ENCODE data around the gene KCNN4. TPM values are rescaled to one million over a fixed set of nuclear protein-coding genes. Genes with fewer than 3 reads are reported as not detected.
"Not testable (repeated sequence)": the region's sequence is repeated elsewhere in the genome, so short reads cannot be mapped to it uniquely, and the experiment has no call there.

The KCNN4 gene
- total RNA-seq, 1 experiment from 2014 or later, result not detected

DNA sequence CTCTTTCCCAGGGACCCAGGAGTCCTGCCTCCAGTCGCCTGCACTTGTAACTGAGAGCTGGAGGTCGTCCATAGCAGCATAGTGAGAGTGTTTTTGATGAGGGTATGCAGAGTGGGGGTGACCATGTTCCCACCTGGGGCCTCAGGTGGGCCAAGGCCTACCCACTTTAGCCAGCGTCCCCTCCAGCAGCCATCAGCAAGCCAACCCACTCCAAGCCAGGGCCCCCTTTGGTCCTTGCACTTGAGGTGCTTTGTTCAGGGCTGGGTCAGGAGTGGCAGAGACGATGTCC, 14.1 kb downstream of the KCNN4 start:
- BruUV-seq (replicated peaks), result no TSS peak
- H3K27me3 ChIP-seq (replicated peaks; ENCODE audit: insufficient read depth, low read depth, low read length, poor library complexity), result no peaks in the 10 kb centered on the region
- H3K4me1 ChIP-seq (ENCODE audit: insufficient read depth, low read length, poor library complexity, severe bottlenecking), result peaks cover 4% of the 10 kb centered on the region
- no peak for DNase-seq (ENCODE audit: low spot score)
- H3K4me3 ChIP-seq (ENCODE audit: low read depth, low read length, poor library complexity, severe bottlenecking), result no peak overlapping the region
- ChIA-PET CTCF (interaction anchor here (0.5 to 1.6 kb wide), 4 partner anchors 9 to 122 kb away, joined by 3 to 9 read pairs (median 6); no protein-coding TSS in a partner anchor), POLR2A (ENCODE audit: low non-redundant PET) (interaction anchor here (0.6 kb wide), 1 partner anchor 26 kb away, joined by 3 read pairs; no protein-coding TSS in a partner anchor)
- no peak overlapping the region for H3K27ac ChIP-seq (ENCODE audit: low read depth, low read length, poor library complexity, severe bottlenecking)
- TF ChIP-seq, protein P1, sequence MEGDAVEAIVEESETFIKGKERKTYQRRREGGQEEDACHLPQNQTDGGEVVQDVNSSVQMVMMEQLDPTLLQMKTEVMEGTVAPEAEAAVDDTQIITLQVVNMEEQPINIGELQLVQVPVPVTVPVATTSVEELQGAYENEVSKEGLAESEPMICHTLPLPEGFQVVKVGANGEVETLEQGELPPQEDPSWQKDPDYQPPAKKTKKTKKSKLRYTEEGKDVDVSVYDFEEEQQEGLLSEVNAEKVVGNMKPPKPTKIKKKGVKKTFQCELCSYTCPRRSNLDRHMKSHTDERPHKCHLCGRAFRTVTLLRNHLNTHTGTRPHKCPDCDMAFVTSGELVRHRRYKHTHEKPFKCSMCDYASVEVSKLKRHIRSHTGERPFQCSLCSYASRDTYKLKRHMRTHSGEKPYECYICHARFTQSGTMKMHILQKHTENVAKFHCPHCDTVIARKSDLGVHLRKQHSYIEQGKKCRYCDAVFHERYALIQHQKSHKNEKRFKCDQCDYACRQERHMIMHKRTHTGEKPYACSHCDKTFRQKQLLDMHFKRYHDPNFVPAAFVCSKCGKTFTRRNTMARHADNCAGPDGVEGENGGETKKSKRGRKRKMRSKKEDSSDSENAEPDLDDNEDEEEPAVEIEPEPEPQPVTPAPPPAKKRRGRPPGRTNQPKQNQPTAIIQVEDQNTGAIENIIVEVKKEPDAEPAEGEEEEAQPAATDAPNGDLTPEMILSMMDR (conservative IDR thresholded peaks at IDR 0.05; ENCODE audit: low read depth, low read length), result peak; percentile 38
- TF ChIP-seq EZH2 (IDR thresholded peaks at IDR 0.05; ENCODE audit: borderline replicate concordance, low read depth, low read length, poor library complexity, severe bottlenecking), result no peak
- no peaks in the 10 kb centered on the region for H3K36me3 ChIP-seq (ENCODE audit: insufficient read depth, low read length, poor library complexity, severe bottlenecking)
- no peaks in the 10 kb centered on the region for H3K9me3 ChIP-seq (ENCODE audit: low read depth, low read length, poor library complexity, severe bottlenecking)
- intact Hi-C loops (cut with micrococcal nuclease; ENCODE audit: unreplicated experiment), result no loop called here

DNA sequence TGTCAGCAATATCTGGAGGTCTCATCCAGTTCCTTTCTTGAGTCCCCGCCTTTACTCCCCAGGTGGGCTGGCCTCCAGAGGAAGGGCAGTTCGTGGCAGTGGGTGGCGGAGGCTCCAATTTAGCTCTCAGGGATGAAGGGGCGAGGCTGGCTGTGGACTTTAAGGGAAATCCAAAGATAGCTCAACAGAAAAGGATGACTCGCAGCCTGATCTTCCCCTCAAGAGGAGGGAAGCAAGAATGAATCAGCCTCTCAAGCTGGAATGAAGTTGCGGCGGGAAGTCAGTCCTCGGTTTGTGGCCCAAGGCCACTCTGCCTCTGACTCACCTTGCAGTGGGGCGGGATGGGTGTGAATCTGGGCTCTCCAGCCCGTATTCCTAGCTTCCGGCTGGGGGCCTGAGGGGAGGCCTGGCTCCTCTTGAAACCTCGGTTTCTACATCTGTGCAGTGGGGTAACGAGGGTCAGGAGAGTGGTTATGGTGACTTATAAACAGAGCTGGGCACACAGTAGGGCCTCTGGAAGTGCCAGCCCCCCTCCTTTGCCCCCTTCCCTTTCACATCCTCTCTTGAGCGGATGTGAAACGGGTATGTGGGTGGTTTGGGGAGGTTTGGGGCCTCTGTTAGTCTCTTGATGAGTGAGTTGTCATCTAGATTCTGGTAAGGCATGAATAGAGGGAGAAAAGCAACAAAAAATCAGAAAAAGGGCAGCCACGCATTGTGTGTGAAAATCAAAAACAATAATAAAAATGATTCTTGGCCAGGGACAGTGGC, 15.5 kb downstream of the KCNN4 start:
- H3K36me3 ChIP-seq (ENCODE audit: insufficient read depth, low read length, poor library complexity, severe bottlenecking), result no peaks in the 10 kb centered on the region
- BruUV-seq (replicated peaks), result no TSS peak
- no peaks in the 10 kb centered on the region for H3K9me3 ChIP-seq (ENCODE audit: low read depth, low read length, poor library complexity, severe bottlenecking)
- H3K27ac ChIP-seq (ENCODE audit: low read depth, low read length, poor library complexity, severe bottlenecking), result no peak overlapping the region
- H3K4me3 ChIP-seq (ENCODE audit: low read depth, low read length, poor library complexity, severe bottlenecking), result no peak overlapping the region
- peak; percentile 22 for DNase-seq (ENCODE audit: low spot score)
- intact Hi-C loops (cut with micrococcal nuclease; ENCODE audit: unreplicated experiment), result no loop called here
- ChIA-PET CTCF (interaction anchor here (0.7 to 1.6 kb wide), 2 partner anchors 7 to 139 kb away, joined by 3 to 9 read pairs; no protein-coding TSS in a partner anchor), POLR2A (ENCODE audit: low non-redundant PET) (no interaction called here)
- no peaks in the 10 kb centered on the region for H3K27me3 ChIP-seq (replicated peaks; ENCODE audit: insufficient read depth, low read depth, low read length, poor library complexity)
- peaks cover 4% of the 10 kb centered on the region for H3K4me1 ChIP-seq (ENCODE audit: insufficient read depth, low read length, poor library complexity, severe bottlenecking)
- no peak for TF ChIP-seq EZH2 (IDR thresholded peaks at IDR 0.05; ENCODE audit: borderline replicate concordance, low read depth, low read length, poor library complexity, severe bottlenecking)
- TF ChIP-seq, protein P1 (conservative IDR thresholded peaks at IDR 0.05; ENCODE audit: low read depth, low read length), result no peak

DNA sequence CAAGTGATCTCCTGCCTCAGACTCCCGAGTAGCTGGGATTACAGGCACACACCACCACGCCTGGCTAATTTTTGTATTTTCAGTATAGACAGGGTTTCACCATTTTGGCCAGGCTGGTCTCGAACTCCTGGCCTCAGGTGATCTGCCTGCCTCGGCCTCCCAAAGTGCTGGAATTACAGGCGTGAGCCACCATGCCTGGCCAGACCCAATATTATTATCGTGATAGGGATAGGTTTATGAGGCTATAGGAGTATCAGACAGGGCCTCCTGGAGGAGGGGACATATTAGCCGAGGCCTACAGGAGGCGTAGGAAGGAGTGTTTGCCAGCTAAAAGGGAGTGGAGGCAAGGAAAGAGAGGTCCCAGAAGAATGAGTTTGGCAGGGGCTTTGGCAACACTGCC, 16.1 kb downstream of the KCNN4 start:
- intact Hi-C loops (cut with micrococcal nuclease; ENCODE audit: unreplicated experiment); CTCF ChIA-PET; POLR2A ChIA-PET (ENCODE audit: low non-redundant PET); H3K9me3 ChIP-seq (ENCODE audit: low read depth, low read length, poor library complexity, severe bottlenecking); H3K36me3 ChIP-seq (ENCODE audit: insufficient read depth, low read length, poor library complexity, severe bottlenecking); H3K27me3 ChIP-seq (replicated peaks; ENCODE audit: insufficient read depth, low read depth, low read length, poor library complexity); BruUV-seq (replicated peaks); DNase-seq (ENCODE audit: low spot score); H3K4me1 ChIP-seq (ENCODE audit: insufficient read depth, low read length, poor library complexity, severe bottlenecking); H3K27ac ChIP-seq (ENCODE audit: low read depth, low read length, poor library complexity, severe bottlenecking); H3K4me3 ChIP-seq (ENCODE audit: low read depth, low read length, poor library complexity, severe bottlenecking): not testable (repeated sequence)

- Histone ChIP-seq H3K9me3 (ENCODE audit: low read depth, low read length, poor library complexity, severe bottlenecking) (no peaks in the 10 kb centered on the region), H3K36me3 (ENCODE audit: insufficient read depth, low read length, poor library complexity, severe bottlenecking) (no peaks in the 10 kb centered on the region), H3K27ac (ENCODE audit: low read depth, low read length, poor library complexity, severe bottlenecking) (no peak overlapping the region), H3K4me3 (ENCODE audit: low read depth, low read length, poor library complexity, severe bottlenecking) (no peak overlapping the region), H3K27me3 (replicated peaks; ENCODE audit: insufficient read depth, low read depth, low read length, poor library complexity) (no peaks in the 10 kb centered on the region), H3K4me1 (ENCODE audit: insufficient read depth, low read length, poor library complexity, severe bottlenecking) (peaks cover 4% of the 10 kb centered on the region)
- ChIA-PET POLR2A (ENCODE audit: low non-redundant PET) (no interaction called here), CTCF (no interaction called here)
- no peak for DNase-seq (ENCODE audit: low spot score)
- TF ChIP-seq EZH2 (IDR thresholded peaks at IDR 0.05; ENCODE audit: borderline replicate concordance, low read depth, low read length, poor library complexity, severe bottlenecking), result no peak
- TF ChIP-seq, protein P1 (conservative IDR thresholded peaks at IDR 0.05; ENCODE audit: low read depth, low read length), result no peak
- intact Hi-C loops (cut with micrococcal nuclease; ENCODE audit: unreplicated experiment), result no loop called here
- no TSS peak for BruUV-seq (replicated peaks)
Measured at GRCh38 chr19:43763473-43763939, 17.3 kb downstream of the KCNN4 start.

Data from A673 (cell line).